Thymus (tissue), 11 donors: ENCODE measurements around the gene GLRX5. TPM values are rescaled to one million over a fixed set of nuclear protein-coding genes. Genes with fewer than 3 reads are reported as not detected.

Experiments
- DNase-seq, 9 donors: peaks; one replicate each; pipeline ENCODE4 v3.0.0-alpha.2; 2013; ENCODE audit warnings: low spot score in 9 of 9, low read depth in 6 of 9, missing footprints in 1 of 9
- H3K27ac ChIP-seq, 2 donors: one replicate each; pipeline ENCODE4 v1.5.1; 2013; ENCODE audit warnings: control low read depth in 1 of 2, low read depth in 1 of 2, low read length in 1 of 2, mild to moderate bottlenecking in 1 of 2, moderate library complexity in 1 of 2
- H3K27me3 ChIP-seq, 2 donors: one replicate each; pipeline ENCODE4 v1.5.1; 2013; ENCODE audit warnings: low read length in 1 of 2; ENCODE audit not compliant: control insufficient read depth in 2 of 2, insufficient read depth in 1 of 2
- H3K36me3 ChIP-seq, 2 donors: one replicate each; pipeline ENCODE4 v1.5.1; 2013; ENCODE audit warnings: low read length in 1 of 2, mild to moderate bottlenecking in 1 of 2, moderate library complexity in 1 of 2; ENCODE audit not compliant: control insufficient read depth in 2 of 2, insufficient read depth in 2 of 2
- H3K4me1 ChIP-seq, 2 donors: one replicate each; pipeline ENCODE4 v1.5.1; 2013; ENCODE audit warnings: low read length in 2 of 2; ENCODE audit not compliant: control insufficient read depth in 2 of 2, insufficient read depth in 2 of 2
- H3K4me3 ChIP-seq, 2 donors: one replicate each; pipeline ENCODE4 v1.5.1; 2013; ENCODE audit warnings: low read length in 2 of 2, control low read depth in 1 of 2, mild to moderate bottlenecking in 1 of 2
- H3K9me3 ChIP-seq, 2 donors: one replicate each; pipeline ENCODE4 v1.5.1; 2013; ENCODE audit warnings: low read length in 1 of 2, mild to moderate bottlenecking in 1 of 2; ENCODE audit not compliant: control insufficient read depth in 2 of 2, insufficient read depth in 1 of 2
- WGBS: extraction: QIAGEN DNeasy Blood & Tissue Kit; methylation state at CpG from one replicate; pipeline ENCODE4 v1.1.7; 2013; 5-methylcytosine and 5-hydroxymethylcytosine counted together
- polyA plus RNA-seq: library from polyadenylated mRNA; stranded (reverse); fragments of 200-250 nt; gene quantifications from one replicate; pipeline ENCODE4 v1.2.3, GENCODE V29; 2013
- total RNA-seq: library from RNA; stranded (reverse); fragments of 120-200 nt; gene quantifications from one replicate; pipeline ENCODE4 v1.2.4, GENCODE V29; 2013
- donor health status: healthy.

Gene GLRX5
- total and polyA plus RNA-seq, 2 donors = 44.2 to 51.5 TPM

DNA sequence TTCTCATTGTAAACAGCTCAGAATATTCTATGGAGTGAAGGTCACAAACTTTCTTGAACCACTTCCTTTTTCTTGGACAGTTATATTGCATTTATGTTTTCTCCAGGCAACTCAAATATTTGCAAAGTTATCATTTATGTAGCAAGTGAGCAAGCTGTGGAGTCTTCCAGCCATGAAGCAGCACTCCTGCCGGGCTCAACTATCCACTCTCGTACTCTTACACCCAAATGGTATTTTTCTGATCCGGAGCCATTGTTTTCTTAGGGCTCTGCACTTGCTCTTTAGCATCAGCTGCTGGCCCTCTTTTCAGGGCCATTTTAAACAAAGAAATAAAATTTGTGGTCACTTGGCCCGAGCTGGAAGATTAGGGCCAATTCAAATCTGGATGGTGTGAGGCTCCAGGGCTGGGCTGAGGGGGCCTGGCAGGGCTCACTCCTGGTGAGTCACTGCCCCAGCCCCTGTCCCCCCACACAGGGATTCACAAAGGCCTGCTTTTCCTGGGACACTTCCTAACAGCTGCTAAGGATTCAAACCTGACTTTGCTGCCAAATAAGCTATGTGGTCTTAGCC lies 38.1 kb upstream of the GLRX5 start:
- H3K27ac ChIP-seq = no peak overlapping the region
- no peak overlapping the region for H3K4me3 ChIP-seq
- WGBS = 95% methylated on average over 4 of the region's 4 CpGs
- H3K27me3 ChIP-seq = no peaks in the 10 kb centered on the region
- peaks cover 0 to 3% of the 10 kb centered on the region in 2 donors for H3K36me3 ChIP-seq
- no peaks in the 10 kb centered on the region for H3K9me3 ChIP-seq
- peaks cover 17 to 25% of the 10 kb centered on the region in 2 donors for H3K4me1 ChIP-seq
- no peak for DNase-seq

DNA sequence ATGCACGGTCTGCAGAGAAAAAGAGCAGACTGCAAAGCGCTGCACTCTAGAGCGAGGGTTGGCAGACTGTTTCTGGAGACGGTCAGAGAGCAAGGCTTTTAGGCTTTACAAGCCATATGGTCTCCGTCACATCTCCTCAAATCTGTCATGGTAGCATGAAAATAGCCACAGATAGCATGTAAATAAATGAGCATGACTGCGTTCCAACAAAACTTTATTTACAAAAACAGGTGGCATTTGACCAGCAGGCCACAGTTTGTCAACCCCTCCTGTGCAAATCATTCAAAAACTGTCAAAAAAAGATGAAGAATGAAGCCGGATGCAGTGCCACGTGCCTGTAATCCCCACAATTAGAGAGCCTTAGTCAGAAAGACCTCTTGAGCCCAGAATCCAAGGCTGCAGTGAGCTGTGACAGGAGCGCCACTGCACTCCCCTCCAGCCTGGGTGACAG lies 37.3 kb upstream of the GLRX5 start:
- H3K4me3 ChIP-seq = no peak overlapping the region
- H3K9me3 ChIP-seq = no peaks in the 10 kb centered on the region
- H3K27me3 ChIP-seq = no peaks in the 10 kb centered on the region
- H3K36me3 ChIP-seq = peaks cover 0 to 3% of the 10 kb centered on the region in 2 donors
- DNase-seq = no peak
- WGBS = 94% methylated on average over 9 of the region's 9 CpGs
- H3K4me1 ChIP-seq = peaks cover 17 to 25% of the 10 kb centered on the region in 2 donors
- H3K27ac ChIP-seq = no peak overlapping the region

- H3K9me3 ChIP-seq = no peaks in the 10 kb centered on the region
- no peak overlapping the region for H3K4me3 ChIP-seq
- peaks cover 17 to 25% of the 10 kb centered on the region in 2 donors for H3K4me1 ChIP-seq
- H3K27me3 ChIP-seq = no peaks in the 10 kb centered on the region
- peaks cover 0 to 3% of the 10 kb centered on the region in 2 donors for H3K36me3 ChIP-seq
- no peak overlapping the region for H3K27ac ChIP-seq
- WGBS = 95% methylated on average over 9 of the region's 9 CpGs
- no peak for DNase-seq
Observed at GRCh38 chr14:95498622-95499353, 36.1 kb upstream of the GLRX5 start.

DNA sequence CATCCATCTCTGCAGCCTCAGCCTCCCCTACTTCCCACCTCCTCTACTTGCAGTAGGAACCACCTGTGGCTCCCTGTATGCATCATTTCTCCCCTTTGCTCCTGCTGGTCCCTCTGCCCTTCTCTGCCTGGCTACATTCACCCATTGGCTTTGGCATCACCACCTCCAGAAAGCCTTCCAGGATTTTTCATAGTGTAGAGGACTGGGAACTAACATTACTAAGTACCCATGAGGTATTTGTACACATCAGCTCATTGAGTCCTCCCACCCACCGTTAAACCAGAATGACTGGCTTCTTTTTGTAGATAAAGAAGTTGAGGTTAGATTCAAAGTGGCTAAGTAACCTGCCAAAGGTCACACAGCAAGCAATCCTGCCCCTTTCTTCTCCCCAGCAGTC lies 35.5 kb upstream of the GLRX5 start:
- no peaks in the 10 kb centered on the region for H3K27me3 ChIP-seq
- 59% methylated on average over 1 of the region's 1 CpG for WGBS
- no peaks in the 10 kb centered on the region for H3K9me3 ChIP-seq
- H3K36me3 ChIP-seq = peaks cover 0 to 3% of the 10 kb centered on the region in 2 donors
- peaks cover 17 to 25% of the 10 kb centered on the region in 2 donors for H3K4me1 ChIP-seq
- H3K4me3 ChIP-seq = no peak overlapping the region
- DNase-seq = no peak
- no peak overlapping the region for H3K27ac ChIP-seq

GRCh38 chr14:95500201-95500681 lies 34.6 kb upstream of the GLRX5 start:
- H3K27ac ChIP-seq = no peak overlapping the region
- 94% methylated on average over 14 of the region's 14 CpGs for WGBS

GRCh38 chr14:95500772-95501401 lies 34.0 kb upstream of the GLRX5 start:
- Histone ChIP-seq H3K27me3 (no peaks in the 10 kb centered on the region), H3K27ac (peak overlapping the region in 1 of 2 donors; percentile 22), H3K4me1 (peaks cover 11 to 16% of the 10 kb centered on the region in 2 donors), H3K4me3 (no peak overlapping the region), H3K36me3 (peaks cover 0 to 3% of the 10 kb centered on the region in 2 donors), H3K9me3 (no peaks in the 10 kb centered on the region)
- no peak for DNase-seq
- WGBS = 90% methylated on average over 14 of the region's 14 CpGs

More at GRCh38 chr14:95500201-95500681, 34.6 kb upstream of the GLRX5 start:
- Histone ChIP-seq H3K9me3 (no peaks in the 10 kb centered on the region), H3K27me3 (no peaks in the 10 kb centered on the region), H3K36me3 (peaks cover 0 to 3% of the 10 kb centered on the region in 2 donors), H3K4me1 (peaks cover 17 to 22% of the 10 kb centered on the region in 2 donors), H3K4me3 (no peak overlapping the region)
- no peak for DNase-seq

GRCh38 chr14:95502381-95502950 lies 32.4 kb upstream of the GLRX5 start:
- Histone ChIP-seq H3K27ac (no peak overlapping the region), H3K9me3 (no peaks in the 10 kb centered on the region), H3K36me3 (peaks cover 0 to 10% of the 10 kb centered on the region in 2 donors), H3K27me3 (no peaks in the 10 kb centered on the region), H3K4me1 (peaks cover 6 to 8% of the 10 kb centered on the region in 2 donors), H3K4me3 (no peak overlapping the region)
- DNase-seq = no peak
- WGBS = 95% methylated on average over 14 of the region's 14 CpGs

DNA sequence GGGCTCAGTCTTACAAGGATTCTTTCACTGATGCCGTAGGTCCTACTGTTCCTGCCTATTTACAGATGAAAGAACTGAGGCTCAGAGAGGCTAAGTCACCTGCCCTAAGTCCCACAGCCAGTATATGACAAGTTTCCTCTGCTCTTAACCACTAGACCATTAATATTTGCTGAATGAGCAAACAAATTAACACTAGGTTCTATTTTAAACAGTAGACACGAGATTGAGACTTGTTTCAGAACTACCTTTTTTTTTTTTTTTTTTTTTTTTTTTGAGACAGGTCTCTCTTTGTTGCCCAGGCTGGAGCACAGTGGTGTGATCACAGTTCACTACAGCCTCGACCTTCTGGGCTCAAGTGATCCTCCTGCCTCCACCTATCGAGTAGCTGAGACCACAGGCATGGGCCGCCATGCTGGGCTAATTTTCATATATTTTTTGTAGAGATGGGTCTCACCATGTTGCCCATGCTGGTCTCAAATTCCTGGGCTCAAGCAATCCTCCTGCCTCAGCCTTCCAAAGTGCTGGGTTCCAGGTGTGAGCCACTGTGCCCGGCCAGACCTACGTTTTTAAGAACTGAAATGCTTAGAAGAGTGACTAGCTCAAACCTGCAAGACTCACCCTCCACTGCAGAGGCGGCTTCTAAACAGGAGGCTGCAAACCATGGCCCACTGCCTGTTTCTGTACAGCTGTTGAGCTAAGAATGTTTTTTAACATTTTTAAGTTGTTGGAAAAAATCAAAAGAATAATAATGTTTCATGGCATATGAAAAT lies 31.3 kb upstream of the GLRX5 start:
- H3K27me3 ChIP-seq = no peaks in the 10 kb centered on the region
- H3K9me3 ChIP-seq = no peaks in the 10 kb centered on the region
- peaks cover 0 to 10% of the 10 kb centered on the region in 2 donors for H3K36me3 ChIP-seq
- no peak for DNase-seq
- H3K27ac ChIP-seq = no peak overlapping the region
- WGBS = 94% methylated on average over 8 of the region's 8 CpGs
- no peak overlapping the region for H3K4me3 ChIP-seq
- peaks cover 7 to 13% of the 10 kb centered on the region in 2 donors for H3K4me1 ChIP-seq
